ENCODE measurements around the gene EFCAB11.

DNA sequence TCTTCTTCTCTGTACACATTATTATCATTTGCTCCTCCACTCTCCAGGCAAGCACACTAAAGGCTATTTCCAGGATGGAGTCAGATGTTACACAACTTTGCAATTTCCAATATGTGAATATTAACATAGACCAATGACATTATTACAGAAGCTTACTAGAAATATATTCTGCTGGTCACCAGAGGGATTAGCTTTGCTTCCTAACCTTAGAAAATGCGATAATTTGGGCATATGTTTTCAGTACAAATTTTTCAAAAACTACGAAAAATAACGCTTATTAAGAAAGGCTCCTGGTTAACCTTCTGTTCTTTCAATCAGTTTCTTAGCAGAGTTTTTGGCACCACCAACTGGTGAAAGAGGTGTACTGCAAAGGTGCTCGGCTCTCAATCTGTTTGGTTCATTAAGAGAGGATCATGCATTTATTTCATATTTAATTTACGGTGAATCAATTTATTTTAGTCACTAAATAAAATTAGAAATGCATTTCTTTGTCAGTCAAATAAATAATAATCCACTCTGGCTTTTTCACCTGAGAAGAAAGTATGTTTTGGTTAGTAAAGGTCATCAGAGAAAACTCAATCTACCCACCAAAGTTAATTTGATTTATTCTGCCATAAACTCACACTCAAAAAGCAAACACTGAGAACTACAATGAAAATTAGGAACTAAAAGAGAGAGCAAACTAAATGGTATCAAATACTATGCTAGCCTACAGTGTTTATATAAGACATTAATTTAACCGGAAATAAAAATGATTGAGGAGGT, 39.2 kb downstream of the EFCAB11 start:
- peak; percentile 88 for TF ChIP-seq CTCF (IDR thresholded peaks at IDR 0.05)
- no peak for TF ChIP-seq RELA (CRISPR knock-in tag; IDR thresholded peaks at IDR 0.05; ENCODE audit: borderline replicate concordance)
- TF ChIP-seq, protein P1, sequence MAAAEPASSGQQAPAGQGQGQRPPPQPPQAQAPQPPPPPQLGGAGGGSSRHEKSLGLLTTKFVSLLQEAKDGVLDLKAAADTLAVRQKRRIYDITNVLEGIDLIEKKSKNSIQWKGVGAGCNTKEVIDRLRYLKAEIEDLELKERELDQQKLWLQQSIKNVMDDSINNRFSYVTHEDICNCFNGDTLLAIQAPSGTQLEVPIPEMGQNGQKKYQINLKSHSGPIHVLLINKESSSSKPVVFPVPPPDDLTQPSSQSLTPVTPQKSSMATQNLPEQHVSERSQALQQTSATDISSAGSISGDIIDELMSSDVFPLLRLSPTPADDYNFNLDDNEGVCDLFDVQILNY (CRISPR knock-in tag; IDR thresholded peaks at IDR 0.05) = no peak
- TF ChIP-seq KAT7 (CRISPR knock-in tag; IDR thresholded peaks at IDR 0.05; ENCODE audit: borderline replicate concordance) = no peak
- TF ChIP-seq, protein P2, sequence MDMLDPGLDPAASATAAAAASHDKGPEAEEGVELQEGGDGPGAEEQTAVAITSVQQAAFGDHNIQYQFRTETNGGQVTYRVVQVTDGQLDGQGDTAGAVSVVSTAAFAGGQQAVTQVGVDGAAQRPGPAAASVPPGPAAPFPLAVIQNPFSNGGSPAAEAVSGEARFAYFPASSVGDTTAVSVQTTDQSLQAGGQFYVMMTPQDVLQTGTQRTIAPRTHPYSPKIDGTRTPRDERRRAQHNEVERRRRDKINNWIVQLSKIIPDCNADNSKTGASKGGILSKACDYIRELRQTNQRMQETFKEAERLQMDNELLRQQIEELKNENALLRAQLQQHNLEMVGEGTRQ (CRISPR knock-in tag; IDR thresholded peaks at IDR 0.05) = no peak
- no peak for TF ChIP-seq ZNF138 (CRISPR knock-in tag; conservative IDR thresholded peaks at IDR 0.05)
- TF ChIP-seq SMAD4 (CRISPR knock-in tag; IDR thresholded peaks at IDR 0.05) = no peak
- no peak for TF ChIP-seq ATF3 (CRISPR knock-in tag; conservative IDR thresholded peaks at IDR 0.05)
- TF ChIP-seq, protein P3, sequence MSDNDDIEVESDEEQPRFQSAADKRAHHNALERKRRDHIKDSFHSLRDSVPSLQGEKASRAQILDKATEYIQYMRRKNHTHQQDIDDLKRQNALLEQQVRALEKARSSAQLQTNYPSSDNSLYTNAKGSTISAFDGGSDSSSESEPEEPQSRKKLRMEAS (CRISPR knock-in tag; IDR thresholded peaks at IDR 0.05) = no peak
- TF ChIP-seq ARID4B (CRISPR knock-in tag; IDR thresholded peaks at IDR 0.05; ENCODE audit: borderline replicate concordance) = no peak
